PFSK-1 (cell line): ENCODE results near the gene SH3BP5.

Source experiments
- FOXP2 ChIP-seq: optimal IDR thresholded peaks from 2 replicates; pipeline ENCODE3; 2011; ENCODE audit warnings: borderline replicate concordance, control low read depth, inconsistent platforms; ENCODE audit not compliant: insufficient read depth; ENCODE audit errors: extremely low read length, extremely low read depth
- POLR2AphosphoS5 ChIP-seq: IDR thresholded peaks from 2 replicates; pipeline ENCODE4 v1.6.1; 2012; ENCODE audit warnings: low read depth, mild to moderate bottlenecking, control low read depth, low read length, moderate library complexity
- REST ChIP-seq, 2 experiments: IDR thresholded peaks; 2 replicates each; pipeline versions ENCODE4 v1.6.1 to v1.8.0; 2011 to 2012; ENCODE audit warnings: low read depth in 2 of 2, low read length in 2 of 2, control low read depth in 1 of 2, inconsistent platforms in 1 of 2, mild to moderate bottlenecking in 1 of 2, moderate library complexity in 1 of 2; ENCODE audit not compliant: insufficient read depth in 1 of 2
- SIN3A ChIP-seq: IDR thresholded peaks from 2 replicates; pipeline ENCODE4 v1.6.1; 2012; ENCODE audit warnings: mild to moderate bottlenecking, low read length, moderate library complexity, borderline replicate concordance; ENCODE audit not compliant: insufficient read depth
- TAF1 ChIP-seq: IDR thresholded peaks from 2 replicates; pipeline ENCODE4 v1.6.1; 2012; ENCODE audit warnings: low read length, control low read depth, borderline replicate concordance; ENCODE audit not compliant: insufficient read depth

The SH3BP5 gene

GRCh38 chr3:15339001-15339400, 6.6 kb upstream of the SH3BP5 start:
- TF ChIP-seq POLR2AphosphoS5 (no peak), TAF1 (no peak), SIN3A (no peak), FOXP2 (no peak), REST (IDR thresholded peaks at IDR 0.05; ENCODE audit: insufficient read depth in 1 of 2, low read depth in 2 of 2, low read length in 2 of 2) (no peak)

GRCh38 chr3:15337963-15338362, 5.6 kb upstream of the SH3BP5 start:
- TF ChIP-seq SIN3A (no peak), FOXP2 (no peak), TAF1 (no peak), REST (IDR thresholded peaks at IDR 0.05; ENCODE audit: insufficient read depth in 1 of 2, low read depth in 2 of 2, low read length in 2 of 2) (no peak), POLR2AphosphoS5 (no peak)

DNA sequence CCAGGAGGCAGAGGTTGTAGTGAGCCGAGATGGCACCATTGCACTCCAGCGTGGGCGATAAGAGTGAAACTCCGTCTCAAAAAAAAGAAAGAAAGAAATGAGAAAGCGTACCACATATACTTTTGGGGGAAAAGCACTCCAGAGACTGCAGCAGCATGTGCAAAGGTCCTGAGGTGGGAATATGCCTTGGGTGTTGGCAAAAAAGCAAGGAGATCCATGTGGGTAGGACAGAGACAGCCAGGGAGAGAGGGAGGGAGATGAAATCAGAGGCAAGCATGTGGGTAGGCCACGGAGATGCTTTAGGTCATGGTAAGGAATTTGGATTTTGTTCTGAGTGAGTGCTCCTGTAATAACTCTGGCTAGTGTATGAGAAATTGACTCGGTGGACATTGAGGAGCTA, 3.7 kb upstream of the SH3BP5 start:
- no peak for TF ChIP-seq SIN3A
- TF ChIP-seq REST (IDR thresholded peaks at IDR 0.05; ENCODE audit: insufficient read depth in 1 of 2, low read depth in 2 of 2, low read length in 2 of 2) = no peak

DNA sequence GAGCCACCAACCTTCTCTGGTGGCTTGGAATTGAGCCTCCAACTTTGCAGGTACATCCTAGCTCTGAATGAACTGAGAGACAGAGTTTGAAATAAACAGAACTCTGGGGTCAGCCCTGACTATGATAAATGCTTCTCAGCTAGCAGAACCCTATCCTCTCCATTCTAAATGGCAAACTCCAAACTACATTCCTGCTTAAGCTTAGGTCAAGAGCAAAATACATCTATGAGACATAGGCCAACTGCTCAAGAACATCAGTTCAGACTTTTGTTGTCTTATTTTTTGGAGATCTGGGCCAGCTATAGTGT, 1.5 kb upstream of the SH3BP5 start:
- no peak for TF ChIP-seq TAF1
- no peak for TF ChIP-seq POLR2AphosphoS5
- no peak for TF ChIP-seq FOXP2
- TF ChIP-seq REST (IDR thresholded peaks at IDR 0.05; ENCODE audit: insufficient read depth in 1 of 2, low read depth in 2 of 2, low read length in 2 of 2) = no peak
- no peak for TF ChIP-seq SIN3A

DNA sequence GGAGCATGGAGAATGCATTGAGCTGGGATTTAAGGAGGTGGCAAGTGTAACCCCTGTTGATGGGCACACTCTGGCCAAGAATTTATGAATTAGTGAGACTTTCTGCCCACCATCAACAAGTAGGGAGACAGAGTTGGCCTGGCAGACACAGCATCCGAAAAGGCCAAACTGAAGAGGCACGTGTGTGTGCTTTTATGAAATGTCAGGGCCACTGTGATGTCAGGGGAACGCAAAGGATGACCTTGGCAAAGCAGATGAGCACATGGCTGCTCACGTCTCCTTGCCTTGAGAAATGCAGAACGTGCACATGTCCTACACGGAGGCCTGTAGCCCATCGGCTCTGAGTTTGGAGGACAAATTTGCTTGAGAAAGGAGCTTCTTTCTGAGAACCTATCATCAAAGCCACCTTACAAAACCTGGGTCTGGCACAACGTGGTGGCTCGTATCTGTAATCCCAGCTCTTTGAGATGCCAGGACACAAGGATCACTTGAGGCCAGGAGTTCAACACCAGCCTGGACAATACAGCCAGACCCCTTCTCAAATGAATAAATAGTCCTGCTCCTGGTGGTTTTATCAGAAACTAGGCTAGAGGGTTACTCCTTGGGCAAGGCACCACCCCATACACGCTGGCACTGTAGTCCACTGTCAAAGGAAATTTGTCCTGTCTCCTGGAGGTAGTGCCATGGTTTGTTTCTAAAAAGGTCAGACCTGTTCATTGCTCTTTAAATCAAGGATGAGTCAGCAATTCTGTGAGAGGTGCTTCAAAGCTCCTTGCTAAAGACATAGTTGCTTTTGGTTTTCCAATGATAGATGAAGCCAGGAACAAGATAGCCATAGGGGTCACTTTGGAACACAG, 941 bp upstream of the SH3BP5 start:
- no peak for TF ChIP-seq TAF1
- no peak for TF ChIP-seq FOXP2
- TF ChIP-seq POLR2AphosphoS5 = no peak
